Astrocyte of the hippocampus (primary cell): ENCODE measurements around the gene APAF1.

ENCODE experiments used
- DNase-seq: peaks from one replicate; pipeline ENCODE4 v3.0.0; 2011; ENCODE audit warnings: low read depth, low spot score

The APAF1 gene

DNA sequence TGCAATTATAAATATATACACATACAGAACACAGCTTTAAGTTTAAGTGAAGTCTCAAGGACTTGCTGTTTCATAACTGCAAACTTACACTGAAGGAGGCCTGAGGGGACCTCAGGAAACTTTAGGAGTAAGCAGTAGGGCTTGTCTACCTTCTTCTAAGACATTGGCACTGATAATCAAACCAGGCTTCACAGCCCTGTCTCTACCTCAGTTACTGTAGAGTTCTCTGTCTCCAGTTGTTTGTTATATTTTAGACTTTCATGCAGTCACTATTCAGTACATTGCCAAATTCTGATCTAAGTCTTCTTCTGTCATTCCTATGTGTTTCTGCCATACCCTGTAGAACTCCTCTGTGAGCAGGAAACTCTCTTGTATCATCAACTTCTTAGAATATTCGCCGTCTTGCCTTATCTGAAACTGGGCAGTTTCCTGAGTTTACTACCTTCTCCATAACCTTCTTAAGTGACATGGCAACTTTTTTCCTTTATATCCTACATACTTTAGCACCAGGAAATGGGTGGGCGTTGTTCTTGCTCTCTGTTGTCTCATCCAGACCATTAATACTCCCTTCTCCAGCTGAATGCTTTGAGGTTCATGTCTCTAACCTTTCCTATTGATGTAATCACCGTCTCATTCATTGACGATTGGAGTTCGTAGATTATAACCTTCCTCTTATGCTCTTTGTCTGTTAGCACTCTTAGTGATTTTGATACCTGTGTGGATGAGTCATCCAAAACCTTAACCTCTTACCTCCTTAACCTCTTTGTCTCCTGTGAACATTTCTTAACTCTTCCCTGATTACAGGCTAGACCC lies 11.4 kb downstream of the APAF1 start:
- DNase-seq: no peak

DNA sequence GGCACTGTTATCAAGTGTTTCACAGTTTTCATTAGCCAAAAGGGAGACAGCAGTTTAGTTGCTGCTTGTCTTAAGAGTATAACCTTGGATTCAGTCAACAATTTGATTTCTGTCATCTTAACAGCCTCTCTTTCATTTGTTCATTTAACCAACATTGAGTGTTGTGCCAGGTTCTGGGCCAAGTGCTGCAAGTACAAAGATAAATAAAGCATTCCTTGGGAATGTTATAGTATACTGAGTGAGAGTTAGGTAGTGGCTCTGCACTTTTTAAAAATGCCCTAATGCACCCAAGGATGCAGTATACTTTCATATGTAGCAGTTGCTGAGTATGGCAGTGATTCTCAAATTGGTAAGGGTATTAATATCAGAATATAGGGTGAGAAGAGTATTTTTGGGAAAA lies 15.4 kb downstream of the APAF1 start:
- DNase-seq: no peak

DNA sequence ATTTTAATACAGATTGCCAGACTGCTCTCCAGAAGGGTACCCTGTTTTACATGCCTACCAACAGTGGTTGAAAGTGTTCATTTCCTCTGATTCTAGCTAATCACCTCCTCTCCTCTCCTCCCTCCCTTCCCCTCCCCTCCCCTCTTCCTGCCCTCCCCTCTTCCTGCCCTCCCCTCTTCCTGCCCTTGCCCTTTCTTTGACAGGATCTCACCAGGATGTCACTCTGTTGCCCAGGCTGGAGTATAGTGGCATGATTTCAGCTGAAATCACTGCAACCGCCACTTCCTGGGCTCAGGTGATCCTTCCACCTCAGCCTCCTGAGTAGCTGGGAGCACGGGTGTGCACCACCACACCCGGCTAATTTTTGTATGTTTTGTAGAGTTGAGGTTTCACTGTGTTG lies 24.7 kb downstream of the APAF1 start:
- DNase-seq: no peak

DNA sequence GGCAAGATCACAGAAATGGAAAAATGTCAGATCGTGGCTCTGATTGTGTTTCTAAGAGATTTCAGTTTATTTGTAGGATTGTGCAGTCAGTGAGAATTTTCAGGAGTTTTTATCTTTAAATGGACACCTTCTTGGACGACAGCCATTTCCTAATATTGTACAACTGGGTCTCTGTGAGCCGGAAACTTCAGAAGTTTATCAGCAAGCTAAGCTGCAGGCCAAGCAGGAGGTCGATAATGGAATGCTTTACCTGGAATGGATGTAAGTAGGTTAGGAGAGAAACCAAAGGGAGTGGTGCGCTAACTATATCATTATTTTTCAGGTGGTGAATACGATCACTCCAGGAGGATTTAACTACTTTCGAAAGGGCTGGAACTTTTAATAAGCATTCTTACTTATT lies 26.4 kb downstream of the APAF1 start:
- peak; percentile 11 for DNase-seq

DNA sequence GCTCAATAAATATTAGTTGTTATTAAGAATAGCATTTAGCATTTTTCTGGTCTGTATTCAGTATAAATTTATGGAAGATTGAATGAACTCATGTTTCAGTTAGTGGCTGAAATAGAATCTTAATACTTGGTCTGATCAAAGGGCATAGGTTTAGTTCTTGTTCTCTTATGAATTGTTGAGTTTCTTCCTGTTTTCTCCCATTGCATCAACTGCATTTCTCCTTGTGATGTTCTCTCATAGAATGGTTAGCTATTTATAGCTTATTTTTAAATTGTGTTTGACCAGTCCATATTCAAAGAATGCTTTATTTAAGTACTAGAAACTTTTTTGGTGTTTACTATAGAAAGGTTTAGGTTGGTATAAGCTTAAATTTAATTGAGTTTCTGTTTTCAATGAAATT lies 29.8 kb downstream of the APAF1 start:
- DNase-seq: no peak

DNA sequence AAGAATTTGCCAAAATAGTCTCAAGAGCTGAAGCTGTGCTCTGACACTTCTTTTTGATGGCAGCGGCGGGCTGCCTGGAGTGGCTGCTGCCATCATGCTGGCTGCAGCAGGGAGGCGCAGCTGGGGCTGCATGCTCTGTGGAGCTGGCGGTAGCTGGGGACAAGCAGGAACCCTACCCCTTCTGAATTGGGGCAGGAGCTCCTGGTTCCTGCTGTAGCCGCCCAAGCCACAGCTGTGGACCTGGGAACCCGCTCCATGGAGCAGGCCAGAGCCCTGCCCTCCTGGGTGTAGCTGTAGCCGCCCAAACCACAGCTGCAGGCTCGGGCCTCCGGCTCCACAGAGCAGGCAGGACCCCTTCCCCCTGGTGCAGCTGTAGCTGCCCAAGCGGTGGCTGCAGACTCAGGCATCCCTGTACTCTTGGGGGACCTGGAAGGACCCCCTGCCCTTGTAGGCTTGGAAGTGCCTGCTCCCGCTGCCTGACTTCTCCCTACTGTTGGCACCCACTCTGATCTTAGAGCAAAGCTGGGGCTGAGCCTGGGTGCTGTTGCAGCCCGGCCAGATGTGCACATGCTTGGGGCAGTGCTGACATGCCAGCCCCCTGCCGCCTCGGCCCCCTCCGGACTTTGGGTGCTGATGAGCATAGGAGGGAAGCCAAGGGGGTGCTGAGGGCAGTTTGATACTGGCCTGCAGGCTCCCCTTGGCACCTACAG lies 33.3 kb downstream of the APAF1 start:
- DNase-seq: no peak

DNA sequence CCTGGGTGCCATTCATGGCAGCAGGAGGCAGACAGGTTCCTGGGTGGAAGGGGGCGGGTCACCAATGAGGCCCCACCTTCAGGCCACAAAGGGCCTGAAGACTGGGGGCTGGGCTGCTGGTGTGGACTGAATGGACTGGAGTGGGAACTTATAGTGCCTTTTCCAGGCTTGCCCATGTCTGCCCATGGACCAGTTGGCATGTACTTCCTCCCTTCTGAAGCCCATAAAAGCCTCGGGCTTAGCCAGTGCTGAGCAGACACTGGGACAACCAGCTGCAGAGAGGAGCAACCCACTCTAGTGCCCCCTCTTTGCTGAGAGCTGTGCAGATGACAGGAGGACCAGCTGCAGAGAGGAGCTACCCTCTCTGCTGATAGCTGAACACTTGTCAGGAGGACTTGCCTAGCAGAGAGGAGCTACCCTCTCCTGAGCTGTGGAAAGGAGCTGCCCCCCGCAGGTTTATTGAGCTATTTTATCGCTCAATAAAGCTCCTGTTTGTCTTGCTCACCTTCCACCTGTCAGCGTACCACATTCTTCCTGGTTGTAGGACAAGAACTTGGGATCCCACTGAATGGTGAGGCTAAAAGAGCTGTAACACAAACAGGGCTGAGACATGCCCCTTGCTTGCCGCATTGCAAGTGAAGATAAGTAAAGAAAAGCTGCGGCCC lies 34.0 kb downstream of the APAF1 start:
- no peak for DNase-seq

DNA sequence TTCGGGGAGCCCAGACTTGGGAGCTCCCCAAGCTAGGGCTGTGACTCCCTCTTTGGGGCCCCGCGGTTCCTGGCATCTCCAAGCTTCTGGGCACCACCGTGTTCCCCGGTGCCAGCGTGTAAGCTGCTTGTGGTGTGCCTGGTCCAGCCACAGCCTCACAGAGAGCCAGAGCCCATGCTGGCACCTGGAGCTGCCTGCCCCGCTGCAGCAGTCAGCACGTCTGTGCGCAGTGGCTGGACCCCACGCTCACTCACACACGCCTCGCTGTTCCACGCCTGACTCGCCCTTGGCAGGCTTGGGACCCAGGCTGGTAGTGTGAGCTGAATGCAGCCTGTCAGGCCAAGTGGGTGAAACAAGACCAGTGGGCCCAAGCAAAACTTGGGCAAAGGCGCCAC lies 34.5 kb downstream of the APAF1 start:
- no peak for DNase-seq

DNA sequence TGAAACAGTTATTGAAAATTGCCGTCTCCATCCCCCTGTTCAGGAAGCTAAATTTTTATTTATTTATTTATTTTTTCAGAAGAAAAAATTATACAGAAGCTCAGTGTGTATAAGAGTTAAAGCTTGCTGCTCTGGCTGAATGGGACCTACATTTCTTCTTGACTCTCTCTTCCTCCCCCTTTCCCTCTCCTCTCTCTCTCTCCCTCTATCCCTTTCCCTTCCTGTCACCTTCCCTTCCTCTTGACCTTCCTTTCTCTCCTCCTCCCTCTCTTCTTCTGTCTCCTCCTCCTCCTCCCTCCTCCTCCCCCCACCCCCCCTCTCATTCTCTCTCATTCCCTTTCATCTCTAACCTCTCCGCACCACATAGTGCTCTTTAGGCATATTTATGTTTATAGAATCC lies 39.1 kb downstream of the APAF1 start:
- DNase-seq: no peak

DNA sequence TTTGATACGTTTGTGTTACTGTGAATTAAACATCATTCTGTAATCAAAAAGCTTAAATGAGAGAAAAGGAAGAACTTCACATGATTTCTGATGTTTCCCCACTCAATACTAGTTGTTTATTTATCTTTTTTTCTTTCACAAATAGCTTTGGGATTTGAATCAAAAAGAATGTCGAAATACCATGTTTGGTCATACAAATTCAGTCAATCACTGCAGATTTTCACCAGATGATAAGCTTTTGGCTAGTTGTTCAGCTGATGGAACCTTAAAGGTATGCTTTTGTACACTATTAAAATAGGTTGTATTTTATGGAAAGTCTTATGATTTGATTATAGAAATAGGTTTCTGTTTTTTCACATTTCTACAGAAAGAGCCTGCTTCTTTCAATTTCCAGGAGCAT lies 41.5 kb downstream of the APAF1 start:
- DNase-seq: no peak

DNA sequence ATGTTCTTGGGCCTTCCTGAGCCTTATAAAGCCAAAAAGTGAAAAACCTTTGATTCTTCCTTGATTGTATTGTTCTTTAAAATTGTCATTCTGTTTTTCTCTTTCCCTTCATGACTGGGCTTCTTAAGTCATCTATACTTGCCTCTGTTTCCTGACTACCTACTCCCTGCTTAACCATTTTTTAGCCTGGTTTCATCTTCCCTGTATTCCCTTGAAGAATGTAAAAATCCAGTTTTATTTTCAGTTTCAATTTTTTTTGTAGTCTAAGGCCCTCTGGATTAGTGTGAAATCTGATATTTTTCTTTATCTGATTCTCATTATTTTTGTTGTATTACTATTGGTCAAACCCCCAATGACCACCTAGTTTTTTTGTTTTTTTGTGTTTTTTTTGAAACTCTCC lies 46.3 kb downstream of the APAF1 start:
- DNase-seq: no peak

DNA sequence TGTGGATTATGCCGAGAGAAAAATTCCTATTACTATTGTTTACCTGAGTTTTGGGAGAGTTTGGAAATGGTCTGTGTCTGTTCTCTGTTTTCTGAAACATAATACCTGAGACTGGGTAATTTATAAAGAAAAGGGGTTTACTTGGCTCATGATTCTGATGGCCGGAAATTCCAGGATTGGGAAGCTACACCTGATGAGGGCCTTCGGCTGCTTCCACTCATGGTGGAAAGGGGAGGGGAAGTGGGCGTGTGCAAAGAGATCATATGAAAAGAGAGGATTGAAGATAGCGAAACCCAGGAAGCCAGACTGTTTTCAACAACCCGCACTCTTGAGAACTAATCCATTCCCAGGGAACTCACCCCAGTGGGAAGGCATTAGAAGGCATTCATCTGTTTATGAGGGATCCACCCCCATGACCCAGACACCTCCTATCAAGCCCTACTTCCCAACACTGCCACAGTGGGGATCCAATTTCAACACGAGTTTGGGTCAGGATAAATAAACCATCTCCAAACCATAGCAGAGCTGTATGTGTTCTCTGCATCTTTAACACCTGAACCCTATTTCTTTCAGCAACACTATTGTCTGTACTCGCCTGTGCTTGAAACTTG lies 51.1 kb downstream of the APAF1 start:
- DNase-seq: no peak

DNA sequence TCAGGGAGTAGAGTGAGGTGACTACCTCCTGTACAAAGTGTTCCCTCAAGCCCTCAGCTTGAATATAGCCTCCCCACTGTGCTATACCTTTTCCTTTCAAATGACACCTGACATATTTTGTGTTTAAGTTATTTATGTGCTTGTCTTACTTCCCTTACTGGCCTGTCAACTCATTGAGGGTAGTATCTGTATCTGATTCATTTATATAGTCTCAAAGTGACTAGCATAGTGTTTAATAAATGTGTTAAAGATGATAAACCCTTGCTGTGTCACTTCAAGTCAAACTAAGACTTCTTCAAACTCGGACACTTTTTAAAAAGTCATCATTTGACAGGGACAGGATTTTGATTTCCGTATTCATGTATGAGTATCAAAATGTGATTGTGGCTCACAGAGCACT lies 52.1 kb downstream of the APAF1 start:
- DNase-seq: no peak

DNA sequence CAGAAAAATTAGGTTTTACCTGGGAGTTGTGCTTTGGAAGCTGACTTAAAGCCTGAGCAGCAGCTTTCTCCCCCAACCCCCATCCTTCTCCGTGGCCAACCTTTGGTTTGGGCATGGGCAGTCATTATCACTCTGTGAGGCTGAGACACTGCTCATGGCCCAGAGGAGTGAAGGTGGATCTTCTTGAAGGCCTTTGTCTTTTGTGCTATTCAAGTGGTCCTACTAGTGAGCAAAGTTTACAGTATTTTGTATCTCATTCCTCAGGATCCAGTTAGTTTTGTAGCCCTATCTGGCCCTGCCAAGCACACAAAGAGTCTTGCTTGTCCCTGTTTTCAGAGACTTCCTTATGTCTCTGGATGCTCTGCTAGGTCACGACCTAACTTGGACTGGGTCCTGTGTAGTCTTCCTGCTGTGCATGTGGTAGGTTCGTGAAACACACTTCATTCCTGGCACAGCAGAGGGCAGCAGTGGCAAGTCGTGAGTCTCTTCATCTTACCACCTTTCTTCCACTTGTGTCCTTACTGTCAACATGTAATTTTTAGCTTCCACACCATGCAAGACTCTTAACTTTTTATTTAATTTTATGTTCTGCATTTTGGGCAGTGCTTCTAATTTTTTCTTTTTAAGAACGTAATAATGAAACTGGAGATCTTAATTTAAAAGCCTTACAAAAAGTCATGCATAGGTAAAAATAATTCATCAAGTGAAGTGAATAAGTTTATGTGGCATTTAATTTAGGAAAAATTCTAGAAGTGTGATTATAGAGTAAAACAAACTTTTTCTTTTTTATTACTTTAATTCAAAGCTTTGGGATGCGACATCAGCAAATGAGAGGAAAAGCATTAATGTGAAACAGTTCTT lies 53.7 kb downstream of the APAF1 start:
- DNase-seq: peak; percentile 63

DNA sequence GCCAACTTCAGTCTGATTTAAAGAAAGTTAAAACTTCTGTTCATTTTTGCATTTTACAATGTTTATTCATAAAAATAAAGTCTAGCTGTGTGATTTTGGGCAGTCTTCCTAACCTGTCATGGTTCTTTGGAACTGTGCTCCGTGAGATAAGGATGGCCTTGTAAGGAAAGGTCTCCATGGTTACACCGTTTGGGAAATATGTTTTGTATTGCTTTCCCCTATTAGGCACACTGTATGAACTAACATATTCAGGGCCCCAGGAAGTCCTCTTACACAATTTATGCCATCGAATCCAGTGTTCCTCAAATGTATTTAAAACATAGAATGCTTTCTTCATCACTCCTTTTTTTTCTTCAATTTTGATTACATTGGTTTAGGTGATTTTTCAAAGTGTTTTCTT lies 54.5 kb downstream of the APAF1 start:
- DNase-seq: peak; percentile 16

DNA sequence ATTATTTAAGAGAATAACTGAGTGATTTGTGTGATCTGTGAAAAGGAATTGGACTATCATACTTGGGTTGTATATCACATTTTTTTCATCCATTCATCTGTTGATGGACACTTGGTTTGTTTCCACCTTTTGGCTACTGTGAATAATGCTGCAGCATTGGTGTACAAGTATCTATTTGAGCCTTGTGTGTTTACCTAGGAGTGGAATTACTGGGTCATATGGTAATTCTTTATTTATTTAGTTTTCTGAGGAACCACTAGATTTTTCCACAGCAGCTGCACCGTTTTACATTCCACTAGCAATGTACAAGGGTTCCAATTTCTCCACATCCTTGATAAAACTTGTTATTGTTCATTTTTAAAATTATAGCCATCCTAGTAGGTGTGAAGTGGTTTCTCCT lies 56.1 kb downstream of the APAF1 start:
- DNase-seq: peak; percentile 55

DNA sequence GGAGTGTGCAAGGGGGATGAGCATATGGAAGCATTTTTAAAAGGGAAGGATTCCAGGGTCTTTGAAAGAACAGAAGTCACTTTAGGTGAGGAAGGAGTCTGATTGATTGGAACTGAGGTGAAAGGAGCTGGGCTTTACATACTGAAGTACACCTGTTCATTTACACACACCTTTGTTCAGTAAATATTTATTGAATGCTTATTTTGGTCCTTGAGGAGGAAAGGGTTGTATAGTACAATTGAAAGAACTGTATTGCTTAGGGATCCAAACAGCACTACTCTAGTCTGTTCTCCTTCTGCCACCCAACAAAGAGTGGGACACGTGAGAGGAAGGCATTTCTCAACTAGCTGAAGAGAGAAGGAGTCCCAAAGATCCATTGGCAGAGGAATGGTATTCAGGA lies 63.9 kb downstream of the APAF1 start:
- no peak for DNase-seq

DNA sequence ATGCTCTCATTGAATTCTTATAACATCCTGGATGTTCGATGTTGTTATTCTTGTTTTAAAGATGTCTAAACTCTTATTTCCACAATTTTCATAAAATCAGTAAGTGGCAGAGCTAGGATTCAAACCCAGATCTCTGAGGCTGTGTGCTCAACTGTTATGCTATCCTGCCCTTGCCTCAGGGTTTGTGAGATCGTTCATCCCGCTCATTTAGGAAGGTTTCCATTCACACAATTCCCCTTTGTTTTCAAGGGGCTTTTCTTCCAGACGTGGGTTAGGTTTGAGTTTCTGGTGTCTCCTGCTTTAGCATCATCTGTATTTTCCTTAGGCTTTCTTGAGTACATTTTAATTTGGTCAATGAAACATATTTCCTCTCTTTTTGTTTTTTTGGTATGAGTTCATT lies 69.3 kb downstream of the APAF1 start:
- DNase-seq: no peak

DNA sequence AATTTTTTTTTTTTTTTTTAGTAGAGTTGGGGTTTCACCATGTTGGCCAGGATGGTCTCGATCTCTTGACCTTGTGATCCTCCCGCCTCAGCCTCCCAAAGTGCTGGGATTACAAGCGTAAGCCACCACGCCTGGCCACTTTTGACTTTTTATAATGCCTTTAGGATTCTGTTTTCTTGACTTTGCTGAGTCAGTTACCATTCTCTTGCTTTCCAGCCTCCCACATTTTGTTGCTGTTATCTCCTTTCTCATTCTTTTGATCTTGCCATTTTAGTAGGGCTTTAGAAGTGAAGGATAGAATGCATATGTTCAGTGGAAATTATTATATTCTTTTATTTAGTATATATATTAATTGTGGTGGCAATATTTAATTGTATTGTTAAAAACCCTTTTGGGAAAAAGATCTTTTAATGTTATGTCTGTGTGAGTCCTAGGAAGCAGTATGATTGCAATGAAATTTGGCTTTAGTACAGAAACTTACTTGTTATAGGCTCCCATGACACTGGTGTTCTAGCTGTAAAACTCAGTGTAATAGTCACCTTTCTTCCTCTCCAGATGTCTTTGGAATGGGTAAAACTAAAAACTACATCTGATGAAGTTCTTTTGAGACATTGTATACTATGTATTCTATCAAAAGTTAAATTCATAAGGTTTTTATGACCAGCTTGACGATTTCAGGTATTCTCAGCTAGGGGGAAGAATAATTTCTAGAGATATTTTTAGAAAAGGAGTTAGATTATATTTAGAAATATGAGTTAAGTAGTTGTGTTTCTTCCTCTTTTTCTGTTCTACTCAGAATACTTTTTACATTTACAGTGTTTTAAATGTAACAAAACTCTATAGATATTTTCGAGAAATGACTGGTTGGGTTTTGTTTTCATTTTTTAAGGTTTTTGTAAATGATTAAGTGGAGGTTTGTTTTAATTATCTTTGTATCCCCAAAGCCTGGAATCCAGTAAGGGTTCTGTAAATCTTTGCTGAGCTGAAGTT lies 74.7 kb downstream of the APAF1 start:
- no peak for DNase-seq

DNA sequence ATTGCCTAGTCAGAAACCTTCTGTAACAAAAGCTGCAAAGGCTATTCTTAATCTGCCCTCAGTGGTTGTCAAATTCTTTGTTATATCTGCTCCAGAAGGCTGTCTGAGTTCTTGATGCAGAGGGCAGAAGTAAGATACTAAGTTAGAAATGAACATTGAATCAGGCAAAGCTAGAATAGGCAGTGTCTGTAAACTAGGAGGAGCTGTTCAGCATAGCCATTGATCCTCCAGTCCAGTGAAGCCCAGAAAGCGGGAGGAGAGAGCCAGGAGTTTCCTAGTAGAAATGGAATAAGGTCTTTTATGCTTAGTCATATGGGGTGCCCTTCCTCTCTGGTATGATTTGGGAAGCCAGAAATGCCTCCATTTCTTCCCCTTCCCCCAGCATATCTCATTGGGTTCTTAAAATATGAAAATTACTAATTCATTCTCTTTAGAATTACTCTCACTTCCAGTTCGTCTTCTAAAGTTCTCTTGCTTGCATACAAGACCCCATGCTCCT lies 76.2 kb downstream of the APAF1 start:
- no peak for DNase-seq
